ENCODE data around the gene TTLL10. TPM values are rescaled to one million over a fixed set of nuclear protein-coding genes. Genes with fewer than 3 reads are reported as not detected.
"Not testable (repeated sequence)": the region's sequence is repeated elsewhere in the genome, so short reads cannot be mapped to it uniquely, and the experiment has no call there.

Gene TTLL10
- total RNA-seq, 1 donor from 2014 or later, result not detected

- Histone ChIP-seq H3K27ac (no peak overlapping the region), H3K36me3 (no peaks in the 10 kb centered on the region), H3K27me3 (no peaks in the 10 kb centered on the region), H3K4me3 (no peak overlapping the region), H3K9me3 (no peaks in the 10 kb centered on the region), H3K4me1 (no peaks in the 10 kb centered on the region)
- ATAC-seq (no peak), DNase-seq (no peak)
- intact Hi-C loops (cut with DNase I), result no loop called here
- TF ChIP-seq CTCF (IDR thresholded peaks at IDR 0.05), result no peak
Observed at GRCh38 chr1:1148061-1148460, 25.6 kb upstream of the TTLL10 start.

- no peak for DNase-seq
- H3K9me3 ChIP-seq, result no peaks in the 10 kb centered on the region
Observed at GRCh38 chr1:1148569-1148968, 25.1 kb upstream of the TTLL10 start.

GRCh38 chr1:1149416-1149815 lies 24.3 kb upstream of the TTLL10 start:
- no peak for TF ChIP-seq CTCF (IDR thresholded peaks at IDR 0.05)
- Histone ChIP-seq H3K36me3 (no peaks in the 10 kb centered on the region), H3K9me3 (no peaks in the 10 kb centered on the region), H3K4me3 (no peak overlapping the region), H3K4me1 (no peaks in the 10 kb centered on the region), H3K27ac (no peak overlapping the region), H3K27me3 (no peaks in the 10 kb centered on the region)
- ATAC-seq (no peak), DNase-seq (no peak)
- intact Hi-C loops (cut with DNase I), result no loop called here

More at GRCh38 chr1:1148569-1148968, 25.1 kb upstream of the TTLL10 start:
- TF ChIP-seq CTCF (IDR thresholded peaks at IDR 0.05), result no peak
- no peak overlapping the region for H3K4me3 ChIP-seq
- no peak overlapping the region for H3K27ac ChIP-seq
- intact Hi-C loops (cut with DNase I), result no loop called here
- H3K4me1 ChIP-seq, result no peaks in the 10 kb centered on the region
- H3K27me3 ChIP-seq, result no peaks in the 10 kb centered on the region
- ATAC-seq, result no peak
- H3K36me3 ChIP-seq, result no peaks in the 10 kb centered on the region

- Histone ChIP-seq H3K4me3 (no peak overlapping the region), H3K36me3 (no peaks in the 10 kb centered on the region), H3K9me3 (no peaks in the 10 kb centered on the region), H3K27me3 (no peaks in the 10 kb centered on the region), H3K27ac (no peak overlapping the region), H3K4me1 (no peaks in the 10 kb centered on the region)
- intact Hi-C loops (cut with DNase I), result no loop called here
- TF ChIP-seq CTCF (IDR thresholded peaks at IDR 0.05), result no peak
- ATAC-seq (no peak), DNase-seq (no peak)
Observed at GRCh38 chr1:1150100-1150499, 23.6 kb upstream of the TTLL10 start.

GRCh38 chr1:1151306-1151705 lies 22.4 kb upstream of the TTLL10 start:
- no peaks in the 10 kb centered on the region for H3K27me3 ChIP-seq
- no peak for TF ChIP-seq CTCF (IDR thresholded peaks at IDR 0.05)
- no peaks in the 10 kb centered on the region for H3K9me3 ChIP-seq
- no peak overlapping the region for H3K4me3 ChIP-seq
- H3K27ac ChIP-seq, result no peak overlapping the region
- intact Hi-C loops (cut with DNase I), result no loop called here
- DNase-seq, result no peak
- no peaks in the 10 kb centered on the region for H3K36me3 ChIP-seq
- H3K4me1 ChIP-seq, result no peaks in the 10 kb centered on the region
- ATAC-seq, result no peak

GRCh38 chr1:1152431-1152830 lies 21.2 kb upstream of the TTLL10 start:
- DNase-seq; H3K9me3 ChIP-seq; H3K36me3 ChIP-seq; H3K4me1 ChIP-seq; H3K27me3 ChIP-seq; ATAC-seq; intact Hi-C loops (cut with DNase I); H3K27ac ChIP-seq; H3K4me3 ChIP-seq: not testable (repeated sequence)

- DNase-seq; ATAC-seq; H3K36me3 ChIP-seq; H3K4me1 ChIP-seq; intact Hi-C loops (cut with DNase I); H3K4me3 ChIP-seq; H3K27me3 ChIP-seq; H3K9me3 ChIP-seq; H3K27ac ChIP-seq: not testable (repeated sequence)
Observed at GRCh38 chr1:1153215-1153614, 20.5 kb upstream of the TTLL10 start.
